ENCODE measurements around the gene CPN2. TPM values are rescaled to one million over a fixed set of nuclear protein-coding genes. Genes with fewer than 3 reads are reported as not detected.

CPN2 gene
- total RNA-seq, 1 experiment from 2014 or later, result 0.08 TPM

DNA sequence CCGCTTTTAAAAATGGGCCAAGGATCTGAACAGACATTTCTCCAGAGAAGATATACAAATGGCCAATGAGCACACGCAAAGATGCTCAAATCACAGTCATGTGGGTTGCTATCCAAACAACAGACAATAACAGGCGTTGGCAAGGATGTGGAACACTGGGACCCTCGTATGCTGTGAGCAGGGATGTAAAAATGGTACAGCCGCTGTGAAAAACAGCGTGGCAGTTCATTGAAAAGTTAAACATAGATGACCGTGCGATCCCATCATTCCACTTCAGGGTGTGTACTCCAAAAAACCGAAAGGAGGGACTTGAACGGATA is 25.1 kb upstream of the CPN2 start:
- H3K27ac ChIP-seq (ENCODE audit: low read length), result no peak overlapping the region
- intact Hi-C loops (cut with micrococcal nuclease; ENCODE audit: unreplicated experiment), result no loop called here
- TF ChIP-seq POLR2AphosphoS5 (IDR thresholded peaks at IDR 0.05; ENCODE audit: low read depth, low read length) (no peak), REST (IDR thresholded peaks at IDR 0.05; ENCODE audit: insufficient read depth in 1 of 2, low read depth in 2 of 2, low read length in 1 of 2) (no peak), TCF7L2 (IDR thresholded peaks at IDR 0.05; ENCODE audit: low read depth, low read length) (no peak), SIN3A (IDR thresholded peaks at IDR 0.05; ENCODE audit: borderline replicate concordance, insufficient read depth, low read depth, low read length) (no peak)
- TF ChIP-seq, protein P1, sequence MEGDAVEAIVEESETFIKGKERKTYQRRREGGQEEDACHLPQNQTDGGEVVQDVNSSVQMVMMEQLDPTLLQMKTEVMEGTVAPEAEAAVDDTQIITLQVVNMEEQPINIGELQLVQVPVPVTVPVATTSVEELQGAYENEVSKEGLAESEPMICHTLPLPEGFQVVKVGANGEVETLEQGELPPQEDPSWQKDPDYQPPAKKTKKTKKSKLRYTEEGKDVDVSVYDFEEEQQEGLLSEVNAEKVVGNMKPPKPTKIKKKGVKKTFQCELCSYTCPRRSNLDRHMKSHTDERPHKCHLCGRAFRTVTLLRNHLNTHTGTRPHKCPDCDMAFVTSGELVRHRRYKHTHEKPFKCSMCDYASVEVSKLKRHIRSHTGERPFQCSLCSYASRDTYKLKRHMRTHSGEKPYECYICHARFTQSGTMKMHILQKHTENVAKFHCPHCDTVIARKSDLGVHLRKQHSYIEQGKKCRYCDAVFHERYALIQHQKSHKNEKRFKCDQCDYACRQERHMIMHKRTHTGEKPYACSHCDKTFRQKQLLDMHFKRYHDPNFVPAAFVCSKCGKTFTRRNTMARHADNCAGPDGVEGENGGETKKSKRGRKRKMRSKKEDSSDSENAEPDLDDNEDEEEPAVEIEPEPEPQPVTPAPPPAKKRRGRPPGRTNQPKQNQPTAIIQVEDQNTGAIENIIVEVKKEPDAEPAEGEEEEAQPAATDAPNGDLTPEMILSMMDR (IDR thresholded peaks at IDR 0.05), result no peak
- H3K4me3 ChIP-seq (ENCODE audit: low read depth in 2 of 2, low read length in 2 of 2), result no peak overlapping the region
- no TSS peak for BruUV-seq (replicated peaks)
- H3K9me3 ChIP-seq (ENCODE audit: control insufficient read depth, insufficient read depth, low read depth, low read length), result no peaks in the 10 kb centered on the region
- ChIA-PET POLR2A (interaction anchor here (0.7 kb wide), 1 partner anchor 463 kb away, joined by 4 read pairs; no protein-coding TSS in a partner anchor), CTCF (no interaction called here)
- DNase-seq (ENCODE audit: low read depth, low spot score), result no peak
- H3K4me1 ChIP-seq (ENCODE audit: control insufficient read depth, insufficient read depth, low read length), result no peaks in the 10 kb centered on the region
- no peak for ATAC-seq
- no peaks in the 10 kb centered on the region for H3K27me3 ChIP-seq (ENCODE audit: control insufficient read depth, insufficient read depth, low read length)
- no peaks in the 10 kb centered on the region for H3K36me3 ChIP-seq (ENCODE audit: control insufficient read depth, insufficient read depth, low read length)
- in situ Hi-C loops (cut with HindIII; ENCODE audit: low pct_unique_long_range_greater_than_20kb, low sequenced_read_pairs), result no loop called here

GRCh38 chr3:194375473-194376240 is 24.5 kb upstream of the CPN2 start:
- Histone ChIP-seq H3K4me3 (ENCODE audit: low read depth in 2 of 2, low read length in 2 of 2) (no peak overlapping the region), H3K4me1 (ENCODE audit: control insufficient read depth, insufficient read depth, low read length) (no peaks in the 10 kb centered on the region), H3K27ac (ENCODE audit: low read length) (no peak overlapping the region), H3K9me3 (ENCODE audit: control insufficient read depth, insufficient read depth, low read depth, low read length) (no peaks in the 10 kb centered on the region), H3K36me3 (ENCODE audit: control insufficient read depth, insufficient read depth, low read length) (no peaks in the 10 kb centered on the region), H3K27me3 (ENCODE audit: control insufficient read depth, insufficient read depth, low read length) (no peaks in the 10 kb centered on the region)
- in situ Hi-C loops (cut with HindIII; ENCODE audit: low pct_unique_long_range_greater_than_20kb, low sequenced_read_pairs) (no loop called here), intact Hi-C loops (cut with micrococcal nuclease; ENCODE audit: unreplicated experiment) (no loop called here)
- TF ChIP-seq REST (IDR thresholded peaks at IDR 0.05; ENCODE audit: insufficient read depth in 1 of 2, low read depth in 2 of 2, low read length in 1 of 2) (no peak), POLR2AphosphoS5 (IDR thresholded peaks at IDR 0.05; ENCODE audit: low read depth, low read length) (no peak), SIN3A (IDR thresholded peaks at IDR 0.05; ENCODE audit: borderline replicate concordance, insufficient read depth, low read depth, low read length) (no peak), TCF7L2 (IDR thresholded peaks at IDR 0.05; ENCODE audit: low read depth, low read length) (no peak)
- TF ChIP-seq, protein P1 (IDR thresholded peaks at IDR 0.05), result no peak
- CTCF ChIA-PET, result no interaction called here
- ATAC-seq (no peak), DNase-seq (ENCODE audit: low read depth, low spot score) (no peak)
- POLR2A ChIA-PET, result interaction anchor here (0.6 kb wide), 1 partner anchor 64 kb away, joined by 3 read pairs; no protein-coding TSS in a partner anchor
- BruUV-seq (replicated peaks), result no TSS peak

Data from Panc1 (cell line).